SW480 (cell line): ENCODE data around the gene CCM2L.

Experiments used
- DNase-seq: peaks from one replicate; pipeline ENCODE4 v3.0.0-alpha.2; 2016; ENCODE audit warnings: low spot score

CCM2L gene

DNA sequence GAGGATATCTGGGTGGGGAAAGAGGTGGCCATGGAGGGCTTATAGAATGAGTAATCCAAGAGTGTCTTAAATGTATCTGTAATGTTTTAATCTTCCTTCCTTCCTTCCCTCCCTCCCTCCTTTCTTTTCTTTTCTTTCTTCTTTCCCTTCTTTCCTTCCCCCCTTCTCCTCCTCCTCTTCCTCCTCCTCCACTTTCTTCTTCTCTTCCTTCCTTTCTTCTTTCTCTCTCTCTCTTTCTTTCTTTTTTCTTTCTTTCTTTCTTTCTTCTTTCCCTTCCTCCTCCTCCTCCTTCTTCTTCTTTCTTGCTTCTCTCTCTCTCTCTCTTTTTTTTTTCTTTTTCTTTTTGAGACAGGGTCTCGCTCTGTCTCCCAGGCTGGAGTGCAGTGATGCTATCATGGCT lies 49.0 kb downstream of the CCM2L start:
- DNase-seq, result no peak

DNA sequence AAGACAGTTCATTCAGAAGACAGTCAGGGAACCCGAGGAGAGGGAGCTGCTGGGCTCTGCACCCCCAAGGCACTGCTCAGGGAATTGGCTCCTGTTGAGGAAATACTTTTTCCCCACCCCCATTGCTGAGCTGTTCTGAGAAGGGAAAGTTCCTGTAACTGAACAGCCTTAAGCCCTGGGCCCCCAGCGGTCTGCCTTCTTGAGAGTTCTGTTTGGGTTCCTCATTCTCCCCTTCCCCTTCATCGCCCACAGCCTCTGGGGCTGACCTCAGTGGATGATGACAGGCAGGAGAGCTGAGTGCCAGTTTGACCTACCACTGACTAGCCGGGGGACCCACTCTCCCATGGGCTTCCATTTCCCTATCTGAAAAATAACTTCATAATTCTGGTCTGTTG lies 52.5 kb downstream of the CCM2L start:
- no peak for DNase-seq

- no peak for DNase-seq
Observed at GRCh38 chr20:32063695-32064094, 53.5 kb downstream of the CCM2L start.

- no peak for DNase-seq
Observed at GRCh38 chr20:32064667-32065066, 54.4 kb downstream of the CCM2L start.

GRCh38 chr20:32067234-32067821 lies 57.1 kb downstream of the CCM2L start:
- no peak for DNase-seq

GRCh38 chr20:32068174-32068573 lies 57.9 kb downstream of the CCM2L start:
- DNase-seq, result no peak

- DNase-seq, result no peak
Observed at GRCh38 chr20:32069711-32070110, 59.5 kb downstream of the CCM2L start.

DNA sequence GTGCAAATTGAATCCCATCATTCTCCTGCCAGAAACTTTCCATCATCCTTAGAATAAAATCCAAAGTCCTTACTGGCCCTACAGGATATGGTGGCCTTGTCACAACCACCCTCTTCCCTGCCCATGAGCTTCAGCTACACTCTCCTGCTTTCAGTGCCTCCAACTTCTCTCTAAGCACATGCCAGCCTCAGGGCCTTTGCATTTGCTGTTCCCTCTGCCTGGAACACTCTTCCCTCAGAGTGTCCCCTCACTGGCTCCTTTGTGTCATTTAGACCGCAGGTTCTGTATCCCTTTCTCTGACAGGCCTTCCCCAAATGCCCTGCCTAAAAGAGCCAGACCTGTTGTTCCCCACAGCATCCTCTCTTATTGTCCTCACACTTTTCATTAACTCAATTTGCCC lies 60.0 kb downstream of the CCM2L start:
- DNase-seq, result no peak

DNA sequence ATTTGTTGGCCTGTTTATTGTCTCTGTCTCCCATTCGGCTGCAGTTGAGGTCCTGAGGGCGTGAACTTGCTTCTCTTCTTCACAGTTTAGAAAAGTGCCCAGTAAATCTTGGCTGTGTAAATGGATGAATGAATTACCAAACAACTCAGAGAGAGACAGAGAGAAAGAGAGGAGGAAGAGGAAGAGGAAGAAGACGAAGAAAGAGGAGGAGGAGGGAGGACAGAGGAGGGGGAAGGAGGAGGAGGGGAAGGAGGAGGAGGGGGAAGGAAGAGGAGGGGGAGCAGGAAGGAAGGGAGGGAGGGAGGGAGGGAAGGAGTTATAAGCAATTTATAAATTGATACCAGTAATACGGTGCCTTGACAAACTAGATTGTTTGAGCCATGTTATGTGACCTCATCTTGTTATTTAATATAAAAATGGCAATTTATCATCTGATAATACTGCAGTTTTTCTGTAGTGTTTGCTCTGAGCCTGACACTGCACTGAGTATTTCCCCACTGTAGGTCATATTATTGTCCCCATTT lies 60.5 kb downstream of the CCM2L start:
- no peak for DNase-seq

- no peak for DNase-seq
Observed at GRCh38 chr20:32071395-32072167, 61.3 kb downstream of the CCM2L start.

DNA sequence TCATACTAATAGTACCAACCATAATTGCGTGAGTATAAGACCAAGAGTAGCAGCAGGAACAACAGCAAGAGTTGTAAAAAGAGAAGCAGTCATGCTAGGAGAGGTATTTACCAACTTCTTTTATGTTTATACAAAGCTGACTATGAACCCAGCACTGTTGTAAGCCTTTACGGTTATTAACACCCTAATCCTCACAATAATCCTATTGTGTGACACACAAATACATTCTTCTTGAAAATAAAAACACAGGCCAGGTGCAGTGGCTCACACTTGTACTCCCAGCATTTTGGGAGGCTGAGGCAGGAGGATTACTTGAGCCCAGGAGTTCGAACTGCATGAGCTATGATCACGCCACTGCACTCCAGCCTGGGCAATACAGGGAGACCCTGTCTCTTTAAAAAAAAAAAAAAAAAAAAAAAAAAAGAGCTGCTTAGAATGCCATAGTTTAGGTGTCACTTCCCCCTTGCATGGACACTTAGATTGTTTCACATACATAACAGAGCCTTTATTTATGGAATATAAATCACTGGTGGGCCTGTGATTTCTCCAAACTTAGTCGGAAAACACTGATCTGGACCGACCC lies 62.0 kb downstream of the CCM2L start:
- no peak for DNase-seq

DNA sequence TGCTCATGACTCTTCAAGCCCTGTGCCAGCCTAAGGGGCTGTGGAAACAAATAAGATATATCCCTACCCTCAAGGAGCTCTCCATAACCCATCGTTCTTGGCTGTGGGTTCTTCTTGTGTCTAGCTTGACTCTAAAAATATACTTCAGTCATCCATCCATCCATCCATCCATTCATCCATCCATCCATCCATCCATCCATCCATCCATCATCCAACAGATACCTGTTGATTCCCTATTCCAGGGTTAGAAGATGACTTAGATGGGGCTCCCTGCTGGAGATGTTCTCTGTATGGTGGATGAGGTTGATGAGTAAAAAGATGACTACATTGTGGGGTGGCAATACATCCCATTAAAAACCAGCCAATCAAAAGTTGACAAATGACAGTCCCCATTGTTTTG lies 65.3 kb downstream of the CCM2L start:
- no peak for DNase-seq

DNA sequence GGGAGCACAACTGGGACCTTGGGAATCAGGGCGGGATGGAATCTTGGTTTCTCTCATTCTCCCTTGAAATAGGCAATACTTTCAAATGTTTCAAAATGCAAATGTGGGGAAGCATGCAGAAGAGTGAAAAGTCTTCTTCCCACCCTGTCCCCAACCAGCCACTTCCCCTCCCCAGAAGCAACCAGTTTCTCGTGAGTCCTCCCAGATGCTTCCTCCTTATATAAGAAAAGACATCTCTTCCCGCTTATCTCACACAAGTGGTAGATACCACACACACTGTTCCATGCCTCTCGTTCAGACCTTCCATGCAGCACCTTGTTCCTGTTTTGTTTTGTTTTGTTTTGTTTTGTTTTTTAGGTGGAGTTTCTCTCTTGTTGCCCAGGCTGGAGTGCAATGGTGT lies 67.0 kb downstream of the CCM2L start:
- no peak for DNase-seq

- no peak for DNase-seq
Observed at GRCh38 chr20:32078322-32078721, 68.1 kb downstream of the CCM2L start.

DNA sequence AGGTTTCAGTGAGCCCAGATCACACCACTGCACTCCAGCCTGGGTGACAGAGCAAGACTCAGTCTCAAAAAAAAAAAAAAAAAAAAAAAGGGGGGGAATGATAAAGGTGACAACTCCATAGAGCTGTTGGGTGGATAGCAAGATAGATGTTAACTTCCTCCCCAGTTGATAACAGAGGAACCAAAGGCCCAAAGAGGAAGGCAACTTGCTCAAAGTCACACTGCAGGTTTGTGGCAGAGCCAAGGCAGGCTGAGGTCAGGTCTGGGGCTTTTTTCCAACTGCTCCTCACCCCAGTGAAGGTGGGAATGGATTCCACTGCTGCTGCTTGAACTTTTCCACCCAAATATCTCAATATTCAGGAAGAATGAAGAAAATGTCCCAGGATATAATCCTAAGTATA lies 68.6 kb downstream of the CCM2L start:
- DNase-seq, result no peak

DNA sequence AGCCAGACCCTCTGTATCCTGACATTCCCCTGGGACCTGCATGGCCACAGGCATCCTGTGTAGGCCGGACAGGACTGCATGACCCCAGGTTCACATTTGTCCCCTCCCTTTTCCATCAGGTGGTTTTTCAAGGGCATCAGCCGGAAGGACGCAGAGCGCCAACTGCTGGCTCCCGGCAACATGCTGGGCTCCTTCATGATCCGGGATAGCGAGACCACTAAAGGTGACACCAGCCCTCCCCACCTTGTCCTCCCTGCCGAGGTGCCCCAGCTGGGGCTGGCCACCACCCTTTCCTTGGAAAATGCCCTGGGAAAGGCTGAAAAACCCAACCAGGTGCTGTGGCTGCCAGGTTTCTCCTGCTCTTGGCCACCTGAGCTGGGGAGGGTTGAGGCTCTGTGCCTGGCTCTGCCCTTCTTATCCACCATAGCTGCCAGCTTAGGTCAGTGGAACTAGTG lies 69.4 kb downstream of the CCM2L start:
- DNase-seq, result no peak

- no peak for DNase-seq
Observed at GRCh38 chr20:32080783-32081182, 70.5 kb downstream of the CCM2L start.
